PFSK-1 (cell line): ENCODE data around the gene CDC42.

ENCODE experiments used
- FOXP2 ChIP-seq: optimal IDR thresholded peaks from 2 replicates; pipeline ENCODE3; 2011; ENCODE audit warnings: borderline replicate concordance, control low read depth, inconsistent platforms; ENCODE audit not compliant: insufficient read depth; ENCODE audit errors: extremely low read length, extremely low read depth
- POLR2AphosphoS5 ChIP-seq: IDR thresholded peaks from 2 replicates; pipeline ENCODE4 v1.6.1; 2012; ENCODE audit warnings: low read depth, mild to moderate bottlenecking, control low read depth, low read length, moderate library complexity
- SIN3A ChIP-seq: IDR thresholded peaks from 2 replicates; pipeline ENCODE4 v1.6.1; 2012; ENCODE audit warnings: mild to moderate bottlenecking, low read length, moderate library complexity, borderline replicate concordance; ENCODE audit not compliant: insufficient read depth
- TAF1 ChIP-seq: IDR thresholded peaks from 2 replicates; pipeline ENCODE4 v1.6.1; 2012; ENCODE audit warnings: low read length, control low read depth, borderline replicate concordance; ENCODE audit not compliant: insufficient read depth
- TF ChIP-seq, protein P1 (sequence below), 2 experiments: IDR thresholded peaks; 2 replicates each; pipeline versions ENCODE4 v1.6.1 to v1.8.0; 2011 to 2012; ENCODE audit warnings: low read depth in 2 of 2, low read length in 2 of 2, control low read depth in 1 of 2, inconsistent platforms in 1 of 2, mild to moderate bottlenecking in 1 of 2, moderate library complexity in 1 of 2; ENCODE audit not compliant: insufficient read depth in 1 of 2

Gene CDC42

DNA sequence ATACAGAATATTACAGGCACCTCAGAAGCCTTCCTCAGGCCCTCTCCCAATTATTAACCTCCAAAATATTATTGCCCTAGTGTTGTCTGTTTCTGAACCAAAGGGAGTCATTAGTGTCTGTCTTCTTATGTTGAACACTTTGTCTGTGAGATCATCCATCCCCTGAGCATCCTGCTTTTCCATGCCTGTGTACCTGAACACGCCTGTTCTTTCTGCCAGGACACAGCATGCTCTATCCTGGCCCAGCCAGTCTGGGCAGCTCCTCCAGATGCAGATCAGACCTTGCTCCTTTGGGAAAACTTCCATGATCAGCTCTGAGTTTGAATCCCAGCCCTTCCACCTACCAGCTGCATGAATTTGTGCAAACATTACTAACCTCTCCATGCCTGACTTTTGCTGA is 11.0 kb upstream of the CDC42 start:
- TF ChIP-seq POLR2AphosphoS5 (no peak), TAF1 (no peak), SIN3A (no peak)

DNA sequence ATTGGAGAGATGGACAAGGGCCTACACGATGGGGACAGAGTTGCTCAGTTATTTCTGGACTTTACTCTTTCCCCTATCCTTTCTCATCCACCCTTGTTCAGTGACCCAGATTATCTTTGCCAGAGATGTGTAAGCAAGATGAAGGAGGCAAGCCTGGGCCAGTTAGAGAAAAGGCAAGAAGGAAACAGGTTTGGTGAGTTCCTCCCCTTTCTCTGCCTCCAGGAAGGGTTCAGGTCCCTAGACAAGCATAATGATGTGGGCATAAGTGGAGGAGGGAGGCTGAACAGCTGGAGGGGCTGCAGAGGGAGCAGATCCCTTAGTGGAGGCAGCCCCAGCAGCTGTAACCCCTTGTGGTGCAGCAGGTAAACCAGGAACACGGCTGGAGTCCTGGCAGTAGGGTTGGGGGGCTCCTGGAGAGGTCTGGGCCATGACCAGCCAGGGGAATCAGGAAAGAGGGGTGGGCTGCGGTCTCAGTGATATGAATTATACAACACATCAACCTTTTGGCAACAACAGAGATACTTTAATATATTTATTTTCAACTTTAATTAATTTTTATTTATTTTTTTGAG is 9.2 kb upstream of the CDC42 start:
- TF ChIP-seq TAF1 (no peak), FOXP2 (no peak), POLR2AphosphoS5 (no peak), SIN3A (no peak)
- TF ChIP-seq, protein P1, sequence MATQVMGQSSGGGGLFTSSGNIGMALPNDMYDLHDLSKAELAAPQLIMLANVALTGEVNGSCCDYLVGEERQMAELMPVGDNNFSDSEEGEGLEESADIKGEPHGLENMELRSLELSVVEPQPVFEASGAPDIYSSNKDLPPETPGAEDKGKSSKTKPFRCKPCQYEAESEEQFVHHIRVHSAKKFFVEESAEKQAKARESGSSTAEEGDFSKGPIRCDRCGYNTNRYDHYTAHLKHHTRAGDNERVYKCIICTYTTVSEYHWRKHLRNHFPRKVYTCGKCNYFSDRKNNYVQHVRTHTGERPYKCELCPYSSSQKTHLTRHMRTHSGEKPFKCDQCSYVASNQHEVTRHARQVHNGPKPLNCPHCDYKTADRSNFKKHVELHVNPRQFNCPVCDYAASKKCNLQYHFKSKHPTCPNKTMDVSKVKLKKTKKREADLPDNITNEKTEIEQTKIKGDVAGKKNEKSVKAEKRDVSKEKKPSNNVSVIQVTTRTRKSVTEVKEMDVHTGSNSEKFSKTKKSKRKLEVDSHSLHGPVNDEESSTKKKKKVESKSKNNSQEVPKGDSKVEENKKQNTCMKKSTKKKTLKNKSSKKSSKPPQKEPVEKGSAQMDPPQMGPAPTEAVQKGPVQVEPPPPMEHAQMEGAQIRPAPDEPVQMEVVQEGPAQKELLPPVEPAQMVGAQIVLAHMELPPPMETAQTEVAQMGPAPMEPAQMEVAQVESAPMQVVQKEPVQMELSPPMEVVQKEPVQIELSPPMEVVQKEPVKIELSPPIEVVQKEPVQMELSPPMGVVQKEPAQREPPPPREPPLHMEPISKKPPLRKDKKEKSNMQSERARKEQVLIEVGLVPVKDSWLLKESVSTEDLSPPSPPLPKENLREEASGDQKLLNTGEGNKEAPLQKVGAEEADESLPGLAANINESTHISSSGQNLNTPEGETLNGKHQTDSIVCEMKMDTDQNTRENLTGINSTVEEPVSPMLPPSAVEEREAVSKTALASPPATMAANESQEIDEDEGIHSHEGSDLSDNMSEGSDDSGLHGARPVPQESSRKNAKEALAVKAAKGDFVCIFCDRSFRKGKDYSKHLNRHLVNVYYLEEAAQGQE (IDR thresholded peaks at IDR 0.05; ENCODE audit: insufficient read depth in 1 of 2, low read depth in 2 of 2, low read length in 2 of 2) = no peak

DNA sequence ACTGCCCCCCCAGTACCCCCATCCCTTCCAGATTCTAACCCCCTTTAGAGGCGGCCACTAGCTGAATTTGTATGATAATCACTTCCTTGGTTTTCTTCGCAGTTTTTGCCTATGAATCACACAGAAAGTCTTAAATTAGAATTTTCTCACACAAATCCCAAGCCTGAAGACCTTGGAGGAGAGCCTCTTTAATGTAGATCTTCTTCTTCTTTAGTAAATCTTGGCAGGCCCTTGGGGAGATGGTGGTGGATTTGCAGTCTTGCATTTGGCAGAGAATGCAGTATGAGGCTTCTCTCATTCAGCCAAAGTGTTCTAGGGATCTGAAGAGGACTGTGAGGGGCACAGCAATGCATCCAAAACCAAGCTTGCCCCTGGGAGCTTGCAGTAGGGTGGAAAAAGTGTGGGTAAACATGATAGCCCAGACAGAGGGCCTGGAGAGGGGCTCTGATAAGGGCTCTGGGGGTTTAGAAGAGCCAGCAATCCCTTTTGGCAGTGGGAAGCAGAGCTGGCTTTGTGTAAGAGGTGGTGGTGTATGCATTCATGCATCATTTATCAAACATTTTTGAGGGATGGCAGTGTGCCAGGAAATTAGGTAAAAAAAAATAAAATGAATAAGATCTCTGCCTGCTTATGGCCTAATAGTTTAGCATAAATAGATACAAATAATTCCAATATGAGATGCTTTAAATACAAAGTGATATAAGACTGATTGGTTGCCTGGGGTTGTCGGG is 7.7 kb upstream of the CDC42 start:
- no peak for TF ChIP-seq TAF1
- TF ChIP-seq, protein P1 (IDR thresholded peaks at IDR 0.05; ENCODE audit: insufficient read depth in 1 of 2, low read depth in 2 of 2, low read length in 2 of 2) = no peak
- no peak for TF ChIP-seq POLR2AphosphoS5
- TF ChIP-seq FOXP2 = no peak
- TF ChIP-seq SIN3A = no peak

DNA sequence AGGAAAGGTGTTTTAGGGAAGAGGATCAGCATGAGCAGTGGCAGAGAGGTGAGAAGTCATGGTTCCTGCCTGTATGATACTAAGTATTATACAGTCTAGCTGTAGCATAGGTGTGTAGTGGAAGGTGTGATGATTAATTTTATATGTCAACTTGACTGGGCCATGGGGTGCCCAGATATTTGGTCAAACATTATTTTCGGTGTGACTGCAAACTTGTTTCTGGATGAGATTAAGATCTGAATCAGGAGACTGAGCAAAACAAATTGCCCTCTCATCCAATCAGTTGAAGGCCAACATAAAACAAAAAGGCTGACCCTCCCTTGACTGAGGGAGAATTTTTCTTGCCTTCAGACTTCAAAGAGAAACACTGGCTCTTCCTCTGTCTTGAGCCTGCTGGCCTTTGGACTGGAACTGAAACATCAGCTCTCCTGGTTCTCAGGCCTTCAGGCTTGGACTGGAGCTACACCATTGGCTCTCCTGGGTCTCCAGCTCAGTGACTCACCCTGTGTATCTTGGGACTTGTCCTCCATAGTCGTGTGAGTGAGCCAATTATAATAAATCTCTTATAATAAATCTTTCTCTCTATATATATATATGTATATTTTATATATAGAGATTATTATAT is 6.8 kb upstream of the CDC42 start:
- TF ChIP-seq TAF1 (no peak), POLR2AphosphoS5 (no peak), FOXP2 (no peak), SIN3A (no peak)
- TF ChIP-seq, protein P1 (IDR thresholded peaks at IDR 0.05; ENCODE audit: insufficient read depth in 1 of 2, low read depth in 2 of 2, low read length in 2 of 2) = no peak

DNA sequence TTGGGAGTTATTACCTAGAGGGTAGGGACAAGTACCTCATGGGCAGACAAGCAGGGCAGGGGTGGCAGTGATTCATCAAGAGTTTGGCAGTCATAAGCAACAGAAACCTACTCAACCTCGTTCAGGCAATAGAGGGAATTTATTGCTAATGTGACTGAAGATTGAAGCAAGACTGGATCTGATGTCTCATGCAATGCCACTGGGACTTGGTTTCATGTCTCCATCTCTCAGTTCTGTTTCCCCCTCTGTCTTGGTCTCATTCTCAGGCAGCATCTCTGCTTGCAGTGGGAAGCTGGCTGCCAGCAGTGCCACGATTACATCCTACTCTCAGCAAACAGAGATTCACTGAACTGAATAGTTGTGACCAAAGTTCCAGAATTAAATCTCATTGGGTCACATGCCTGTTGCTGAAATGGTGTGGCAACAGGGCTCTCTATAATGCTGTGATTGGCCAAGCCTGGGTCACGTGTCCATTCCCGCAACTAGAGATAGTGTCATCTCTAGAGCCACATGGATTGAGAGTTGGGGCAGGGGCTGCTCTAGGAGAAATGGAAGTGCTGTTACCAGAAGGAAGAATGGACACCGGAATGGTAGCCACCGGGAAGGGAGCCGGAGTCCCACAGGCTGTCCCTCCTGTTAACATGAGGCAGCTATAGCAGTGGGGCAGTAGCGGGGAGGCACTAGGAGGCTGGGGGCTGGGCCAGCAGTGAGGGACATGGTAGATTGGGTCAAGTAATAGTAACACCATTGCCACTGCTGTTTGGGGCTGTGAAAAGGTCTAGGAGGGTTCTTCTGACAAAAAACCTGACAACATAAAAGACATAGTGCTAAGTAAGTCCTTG is 3.9 kb upstream of the CDC42 start:
- TF ChIP-seq TAF1 (no peak), SIN3A (no peak), POLR2AphosphoS5 (no peak), FOXP2 (no peak)
- TF ChIP-seq, protein P1 (IDR thresholded peaks at IDR 0.05; ENCODE audit: insufficient read depth in 1 of 2, low read depth in 2 of 2, low read length in 2 of 2) = no peak
